Thyroid gland (tissue), 4 donors: ENCODE measurements around the gene ZBTB44. TPM values are rescaled to one million over a fixed set of nuclear protein-coding genes. Genes with fewer than 3 reads are reported as not detected.
A peak's percentile ranks its signal among the peaks of the same experiment; 100 is the strongest.

ENCODE experiments used
- DNase-seq, 2 donors: peaks; one replicate each; pipeline ENCODE4 v3.0.0-alpha.2; 2019
- H3K27ac ChIP-seq, 3 donors: fragments of 200-600 bp; sonication (generic); 1 replicate in 2 of 3; 2 replicates in 1 of 3; pipeline ENCODE4 v1.5.1; 2016 to 2019; ENCODE audit warnings: mild to moderate bottlenecking in 1 of 3, moderate library complexity in 1 of 3
- H3K27me3 ChIP-seq: fragments of 200-600 bp; sonication (generic); one replicate; pipeline ENCODE4 v1.5.1; 2019
- H3K36me3 ChIP-seq, 2 donors: fragments of 200-600 bp; sonication (generic); one replicate each; pipeline ENCODE4 v1.5.1; 2016 to 2019
- H3K4me1 ChIP-seq, 2 donors: fragments of 200-600 bp; sonication (generic); one replicate each; pipeline ENCODE4 v1.5.1; 2017 to 2019
- H3K4me3 ChIP-seq, 3 donors: fragments of 200-600 bp; sonication (generic); replicated peaks in 1 of 3; 1 replicate in 2 of 3; 2 replicates in 1 of 3; pipeline ENCODE4 v1.5.1; 2016; ENCODE audit warnings: mild to moderate bottlenecking in 1 of 3
- H3K9me3 ChIP-seq: fragments of 200-600 bp; sonication (generic); one replicate; pipeline ENCODE4 v1.5.1; 2017
- POLR2A ChIP-seq, 2 donors: fragments of 450-650 bp; IDR thresholded peaks; one replicate each; pipeline ENCODE4 v1.6.1; 2017; ENCODE audit warnings: antibody characterized with exemption in 2 of 2, mild to moderate bottlenecking in 2 of 2, moderate library complexity in 1 of 2
- WGBS, 2 donors: methylation state at CpG; one replicate each; pipeline ENCODE4 v1.1.5; 2017; 5-methylcytosine and 5-hydroxymethylcytosine counted together
- intact Hi-C: fragments of 100-400 bp; cut with DNase I; formaldehyde crosslinking; loops from one replicate; pipeline ENCODE4 v1.15.1; 2023
- total RNA-seq, 4 donors: library from RNA; depleted of rRNA; stranded (reverse); fragments of >200 nt; gene quantifications; one replicate each; pipeline ENCODE4 v1.2.3, GENCODE V29; 2016
- TF ChIP-seq, protein P1 (sequence below), 6 experiments: fragments of 200-600 bp in 3 of 6; fragments of 450-650 bp in 3 of 6; sonication (generic) in 3 of 6; IDR thresholded peaks; one replicate each; pipeline ENCODE4 v1.5.1; 2016 to 2019; ENCODE audit warnings: antibody characterized with exemption in 6 of 6, mild to moderate bottlenecking in 2 of 6, inconsistent platforms in 1 of 6, moderate library complexity in 1 of 6

Gene ZBTB44
- total RNA-seq, 4 donors from 2014 or later: 57.9 to 85.9 (median 58.8) TPM

GRCh38 chr11:130181295-130182272, 133.1 kb downstream of the ZBTB44 start:
- no peaks in the 10 kb centered on the region for H3K36me3 ChIP-seq
- H3K9me3 ChIP-seq: no peaks in the 10 kb centered on the region
- peaks cover 44 to 56% of the 10 kb centered on the region in 2 donors for H3K4me1 ChIP-seq
- DNase-seq: peak; percentile 66 to 77
- intact Hi-C loops: no loop called here
- H3K27me3 ChIP-seq: no peaks in the 10 kb centered on the region
- H3K4me3 ChIP-seq: no peak overlapping the region
- 28 to 45% methylated on average over 11 of the region's 11 CpGs for whole genome bisulfite sequencing, 2 donors
- peak; percentile 11 to 45 for TF ChIP-seq POLR2A (IDR thresholded peaks at IDR 0.05)
- TF ChIP-seq, protein P1, sequence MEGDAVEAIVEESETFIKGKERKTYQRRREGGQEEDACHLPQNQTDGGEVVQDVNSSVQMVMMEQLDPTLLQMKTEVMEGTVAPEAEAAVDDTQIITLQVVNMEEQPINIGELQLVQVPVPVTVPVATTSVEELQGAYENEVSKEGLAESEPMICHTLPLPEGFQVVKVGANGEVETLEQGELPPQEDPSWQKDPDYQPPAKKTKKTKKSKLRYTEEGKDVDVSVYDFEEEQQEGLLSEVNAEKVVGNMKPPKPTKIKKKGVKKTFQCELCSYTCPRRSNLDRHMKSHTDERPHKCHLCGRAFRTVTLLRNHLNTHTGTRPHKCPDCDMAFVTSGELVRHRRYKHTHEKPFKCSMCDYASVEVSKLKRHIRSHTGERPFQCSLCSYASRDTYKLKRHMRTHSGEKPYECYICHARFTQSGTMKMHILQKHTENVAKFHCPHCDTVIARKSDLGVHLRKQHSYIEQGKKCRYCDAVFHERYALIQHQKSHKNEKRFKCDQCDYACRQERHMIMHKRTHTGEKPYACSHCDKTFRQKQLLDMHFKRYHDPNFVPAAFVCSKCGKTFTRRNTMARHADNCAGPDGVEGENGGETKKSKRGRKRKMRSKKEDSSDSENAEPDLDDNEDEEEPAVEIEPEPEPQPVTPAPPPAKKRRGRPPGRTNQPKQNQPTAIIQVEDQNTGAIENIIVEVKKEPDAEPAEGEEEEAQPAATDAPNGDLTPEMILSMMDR (IDR thresholded peaks at IDR 0.05): no peak
- peak overlapping the region; percentile 80 to 95 (median 90) for H3K27ac ChIP-seq

- peaks cover 44 to 56% of the 10 kb centered on the region in 2 donors for H3K4me1 ChIP-seq
- TF ChIP-seq, protein P1 (IDR thresholded peaks at IDR 0.05): no peak
- TF ChIP-seq POLR2A (IDR thresholded peaks at IDR 0.05): no peak
- H3K4me3 ChIP-seq: no peak overlapping the region
- 61 to 68% methylated on average over 7 to 8 of the region's 8 CpGs for WGBS, 2 donors
- H3K27me3 ChIP-seq: no peaks in the 10 kb centered on the region
- no peaks in the 10 kb centered on the region for H3K9me3 ChIP-seq
- H3K27ac ChIP-seq: peak overlapping the region; percentile 80 to 95 (median 90)
- DNase-seq: no peak
- H3K36me3 ChIP-seq: no peaks in the 10 kb centered on the region
- intact Hi-C loops: no loop called here
Measured at GRCh38 chr11:130180896-130181294, 133.8 kb downstream of the ZBTB44 start.

DNA sequence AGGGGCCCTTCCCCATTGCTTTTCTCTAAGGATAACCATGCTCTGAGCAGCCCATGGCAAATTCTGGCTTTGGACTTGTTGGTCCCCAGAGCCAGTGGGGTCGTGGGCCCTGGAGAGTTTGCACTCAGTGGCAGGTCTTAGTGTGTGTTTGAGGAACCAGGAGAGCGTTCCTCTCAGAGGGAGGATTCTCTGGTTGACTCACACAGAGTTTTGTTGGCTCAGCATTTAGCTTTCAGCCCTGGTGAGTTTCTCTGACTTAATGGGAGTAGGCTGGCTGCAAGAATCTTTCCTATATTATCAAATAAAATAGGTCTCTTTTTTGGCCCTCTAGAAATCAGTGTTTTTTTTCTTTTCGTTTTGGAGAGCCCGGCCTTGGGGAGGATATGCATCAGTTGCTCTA, 134.2 kb downstream of the ZBTB44 start:
- TF ChIP-seq, protein P1 (IDR thresholded peaks at IDR 0.05): no peak
- Histone ChIP-seq H3K36me3 (no peaks in the 10 kb centered on the region), H3K27me3 (no peaks in the 10 kb centered on the region), H3K9me3 (no peaks in the 10 kb centered on the region), H3K4me3 (no peak overlapping the region), H3K27ac (peak overlapping the region; percentile 80 to 95 (median 90)), H3K4me1 (peaks cover 44 to 56% of the 10 kb centered on the region in 2 donors)
- intact Hi-C loops: no loop called here
- 33 to 43% methylated on average over 4 of the region's 4 CpGs for WGBS, 2 donors
- DNase-seq: peak; percentile 41 to 47

DNA sequence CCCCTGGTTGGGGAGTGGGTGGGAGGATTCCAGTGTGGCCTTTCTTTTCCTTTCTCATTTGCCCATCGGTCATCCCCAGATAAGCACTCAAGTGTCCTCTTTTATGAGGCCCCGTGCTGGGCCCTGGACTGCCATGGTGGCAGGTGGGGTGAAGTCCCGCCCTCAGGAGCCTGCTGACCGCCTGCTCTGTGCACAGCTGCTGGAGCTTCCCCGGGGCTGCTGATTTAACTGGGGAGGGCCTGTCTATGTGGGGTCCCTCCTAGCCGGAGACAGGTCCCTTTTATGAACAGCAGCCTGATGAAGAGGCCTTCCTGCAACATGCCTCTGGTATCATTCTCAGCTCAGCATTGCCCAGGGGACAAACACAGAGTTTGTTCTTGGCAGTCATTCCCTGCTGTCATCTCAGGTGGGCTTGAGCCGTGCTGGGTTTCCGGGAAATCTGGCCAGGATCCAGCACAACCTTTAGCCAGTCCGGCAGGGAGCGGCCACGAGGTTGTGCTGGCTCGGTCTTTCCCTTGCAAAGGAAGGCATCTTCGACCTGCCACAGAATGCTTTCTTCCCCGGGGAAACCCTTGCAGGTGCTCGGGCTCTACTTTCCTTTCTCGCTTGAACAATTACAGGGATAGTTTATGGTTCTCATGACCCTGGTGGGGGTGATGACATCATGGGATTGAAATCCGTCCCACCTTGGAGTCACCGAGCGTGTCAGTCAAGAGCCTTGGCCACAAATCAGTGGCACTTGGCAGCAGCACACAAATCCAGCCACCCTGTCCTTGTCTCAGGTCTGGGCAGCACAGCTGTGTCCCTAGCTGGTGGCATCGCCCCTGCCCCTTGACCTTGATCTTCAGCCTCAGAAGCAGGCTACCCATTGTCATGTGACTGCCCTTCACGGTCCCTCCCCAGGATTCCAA, 135.1 kb downstream of the ZBTB44 start:
- Histone ChIP-seq H3K4me1 (peaks cover 44 to 56% of the 10 kb centered on the region in 2 donors), H3K4me3 (no peak overlapping the region), H3K36me3 (no peaks in the 10 kb centered on the region), H3K27ac (peak overlapping the region; percentile 80 to 95 (median 90)), H3K9me3 (no peaks in the 10 kb centered on the region), H3K27me3 (no peaks in the 10 kb centered on the region)
- TF ChIP-seq POLR2A (IDR thresholded peaks at IDR 0.05): peak in 1 of 2 donors; percentile 33
- TF ChIP-seq, protein P1 (IDR thresholded peaks at IDR 0.05): no peak
- WGBS, 2 donors: 16 to 45% methylated on average over 12 to 21 of the region's 21 CpGs
- intact Hi-C loops: no loop called here
- peak; percentile 91 to 93 for DNase-seq
